ENCODE results near the gene AMER3. TPM values are rescaled to one million over a fixed set of nuclear protein-coding genes. Genes with fewer than 3 reads are reported as not detected.

AMER3 gene
- total RNA-seq, 6 experiments from 2014 or later, result not detected

DNA sequence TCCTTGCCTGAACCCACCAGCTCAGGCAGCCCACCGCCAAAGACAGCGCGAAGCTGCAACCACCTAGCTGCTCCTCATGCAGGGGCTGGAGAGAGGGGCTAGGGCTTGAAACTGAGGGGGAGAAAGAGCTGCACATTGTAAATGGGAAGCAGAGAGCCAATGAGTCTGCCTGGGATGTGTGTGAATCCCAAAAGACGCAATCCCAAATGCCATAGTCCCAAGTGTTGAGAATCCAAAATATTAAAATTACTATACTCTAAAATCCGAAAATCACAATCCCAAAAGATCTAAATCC is 9.4 kb downstream of the AMER3 start:
- Histone ChIP-seq H3K27ac (no peak overlapping the region), H3K9me3 (no peaks in the 10 kb centered on the region), H3K4me1 (no peaks in the 10 kb centered on the region), H3K4me3 (no peak overlapping the region), H3K36me3 (no peaks in the 10 kb centered on the region), H3K27me3 (no peaks in the 10 kb centered on the region)
- no peak for TF ChIP-seq POLR2A (IDR thresholded peaks at IDR 0.05)
- TF ChIP-seq, protein P1, sequence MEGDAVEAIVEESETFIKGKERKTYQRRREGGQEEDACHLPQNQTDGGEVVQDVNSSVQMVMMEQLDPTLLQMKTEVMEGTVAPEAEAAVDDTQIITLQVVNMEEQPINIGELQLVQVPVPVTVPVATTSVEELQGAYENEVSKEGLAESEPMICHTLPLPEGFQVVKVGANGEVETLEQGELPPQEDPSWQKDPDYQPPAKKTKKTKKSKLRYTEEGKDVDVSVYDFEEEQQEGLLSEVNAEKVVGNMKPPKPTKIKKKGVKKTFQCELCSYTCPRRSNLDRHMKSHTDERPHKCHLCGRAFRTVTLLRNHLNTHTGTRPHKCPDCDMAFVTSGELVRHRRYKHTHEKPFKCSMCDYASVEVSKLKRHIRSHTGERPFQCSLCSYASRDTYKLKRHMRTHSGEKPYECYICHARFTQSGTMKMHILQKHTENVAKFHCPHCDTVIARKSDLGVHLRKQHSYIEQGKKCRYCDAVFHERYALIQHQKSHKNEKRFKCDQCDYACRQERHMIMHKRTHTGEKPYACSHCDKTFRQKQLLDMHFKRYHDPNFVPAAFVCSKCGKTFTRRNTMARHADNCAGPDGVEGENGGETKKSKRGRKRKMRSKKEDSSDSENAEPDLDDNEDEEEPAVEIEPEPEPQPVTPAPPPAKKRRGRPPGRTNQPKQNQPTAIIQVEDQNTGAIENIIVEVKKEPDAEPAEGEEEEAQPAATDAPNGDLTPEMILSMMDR (IDR thresholded peaks at IDR 0.05), result no peak
- DNase-seq (no peak), ATAC-seq (no peak)
- 67% methylated on average over 3 of the region's 5 CpGs for WGBS (ENCODE audit: insufficient coverage, low coverage, low lambda C conversion rate, missing lambda C conversion rate)
- intact Hi-C loops (cut with DNase I), result no loop called here

DNA sequence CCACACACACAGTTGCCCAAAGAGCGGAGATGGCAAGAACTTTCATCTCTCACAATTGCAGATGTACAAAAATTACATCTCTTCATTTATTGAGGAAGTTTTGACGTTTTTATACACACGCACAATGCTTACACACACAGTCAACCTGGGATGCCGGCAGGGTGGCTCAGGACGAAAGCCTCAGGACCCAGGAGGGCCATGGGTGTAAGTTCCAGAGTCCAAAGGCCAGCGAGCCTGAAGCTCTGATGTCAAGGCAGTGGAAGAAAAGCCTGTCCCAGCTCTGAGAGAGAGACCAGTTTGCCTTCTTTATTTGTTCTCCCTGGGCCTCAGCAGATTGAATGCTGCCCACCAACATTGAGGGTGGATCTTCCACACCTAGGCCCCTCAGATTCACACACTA is 10.1 kb downstream of the AMER3 start:
- 39% methylated on average over 6 of the region's 6 CpGs for WGBS (ENCODE audit: insufficient coverage, low coverage, low lambda C conversion rate, missing lambda C conversion rate)
- Histone ChIP-seq H3K9me3 (no peaks in the 10 kb centered on the region), H3K27me3 (no peaks in the 10 kb centered on the region), H3K4me1 (no peaks in the 10 kb centered on the region), H3K4me3 (no peak overlapping the region), H3K27ac (no peak overlapping the region), H3K36me3 (no peaks in the 10 kb centered on the region)
- no peak for ATAC-seq
- no peak for DNase-seq
- intact Hi-C loops (cut with DNase I), result no loop called here
- no peak for TF ChIP-seq POLR2A (IDR thresholded peaks at IDR 0.05)

DNA sequence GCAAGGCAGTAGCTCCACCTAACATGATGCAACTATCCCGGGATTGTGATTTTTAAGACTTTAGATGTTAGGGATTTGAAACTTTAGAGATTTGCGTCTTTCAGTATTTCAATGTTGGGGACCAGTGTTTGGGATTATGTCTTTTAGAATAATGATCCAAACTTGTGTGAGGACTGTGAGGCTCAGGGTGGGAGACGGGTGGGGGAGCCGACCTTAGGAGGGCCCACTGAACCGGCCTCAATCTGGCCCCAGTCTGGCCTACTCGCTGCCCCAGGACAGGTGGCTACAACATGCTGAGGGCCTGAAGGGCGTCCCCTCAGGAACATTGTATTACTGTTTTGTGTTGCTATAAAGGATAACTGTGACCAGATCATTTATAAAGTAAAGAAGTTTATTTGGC is 10.7 kb downstream of the AMER3 start:
- no peak for DNase-seq
- intact Hi-C loops (cut with DNase I), result no loop called here
- H3K27ac ChIP-seq, result no peak overlapping the region
- ATAC-seq, result no peak
- 61% methylated on average over 5 of the region's 7 CpGs for WGBS (ENCODE audit: insufficient coverage, low coverage, low lambda C conversion rate, missing lambda C conversion rate)
- H3K27me3 ChIP-seq, result no peaks in the 10 kb centered on the region
- TF ChIP-seq POLR2A (IDR thresholded peaks at IDR 0.05), result no peak
- TF ChIP-seq, protein P1 (IDR thresholded peaks at IDR 0.05), result no peak
- no peaks in the 10 kb centered on the region for H3K9me3 ChIP-seq
- H3K4me3 ChIP-seq, result no peak overlapping the region
- H3K36me3 ChIP-seq, result no peaks in the 10 kb centered on the region
- H3K4me1 ChIP-seq, result no peaks in the 10 kb centered on the region

DNA sequence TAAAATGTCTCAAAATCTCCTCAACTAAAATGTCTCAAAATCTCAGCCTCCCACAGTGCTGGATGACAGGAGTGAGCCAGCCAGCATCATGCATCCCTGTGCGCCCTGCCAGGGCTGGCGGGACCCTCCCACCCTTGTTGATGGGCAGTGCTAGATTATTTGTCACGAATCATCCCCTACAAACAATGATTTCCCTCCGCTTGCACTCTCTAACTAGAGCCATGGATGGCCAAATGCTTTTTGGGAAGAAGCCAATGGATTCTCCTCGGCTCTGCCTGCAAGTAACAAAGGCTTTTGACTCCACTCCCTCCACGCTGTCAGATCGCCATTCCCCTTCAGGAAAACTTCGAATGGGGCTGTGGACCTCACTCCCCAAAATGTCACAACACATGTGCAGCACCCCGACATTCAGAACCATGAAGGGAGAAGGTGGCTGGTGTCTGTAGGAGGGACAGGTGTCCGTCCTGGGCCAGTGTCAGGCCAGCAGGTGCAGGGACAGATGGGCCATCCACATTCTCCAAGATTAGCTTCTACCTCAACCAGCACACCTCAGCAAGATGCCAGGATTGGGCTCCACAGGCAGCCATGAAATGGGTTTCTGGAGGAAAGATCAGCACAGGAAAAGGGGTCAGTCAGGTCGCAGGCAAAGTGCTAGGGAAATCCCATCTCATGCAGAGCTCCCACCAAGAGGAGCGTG is 11.5 kb downstream of the AMER3 start:
- no peak for ATAC-seq
- no peaks in the 10 kb centered on the region for H3K9me3 ChIP-seq
- intact Hi-C loops (cut with DNase I), result no loop called here
- H3K36me3 ChIP-seq, result no peaks in the 10 kb centered on the region
- TF ChIP-seq, protein P1 (IDR thresholded peaks at IDR 0.05), result no peak
- no peak for DNase-seq
- H3K4me3 ChIP-seq, result no peak overlapping the region
- WGBS (ENCODE audit: insufficient coverage, low coverage, low lambda C conversion rate, missing lambda C conversion rate), result 59% methylated on average over 7 of the region's 12 CpGs
- H3K27ac ChIP-seq, result no peak overlapping the region
- no peaks in the 10 kb centered on the region for H3K27me3 ChIP-seq
- no peaks in the 10 kb centered on the region for H3K4me1 ChIP-seq

DNA sequence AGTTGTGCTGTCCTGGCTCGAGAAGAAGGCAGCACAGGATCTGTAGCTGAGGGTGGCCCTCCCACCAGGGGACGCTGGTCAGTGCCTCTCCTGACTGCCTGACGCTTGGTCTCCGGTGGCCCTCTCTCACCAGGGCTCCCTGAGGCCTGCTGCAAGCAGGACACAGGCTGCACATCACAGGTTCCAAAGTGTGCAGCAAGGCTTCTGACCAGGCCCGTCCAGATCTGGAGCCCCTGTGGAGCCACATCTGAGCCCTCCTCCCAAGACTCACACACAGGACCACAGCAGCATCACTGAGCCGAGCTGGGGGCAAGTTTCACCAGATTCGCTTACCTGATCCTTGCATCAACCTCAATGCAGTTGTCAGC is 12.1 kb downstream of the AMER3 start:
- no peak overlapping the region for H3K27ac ChIP-seq
- no peak overlapping the region for H3K4me3 ChIP-seq
- DNase-seq, result no peak
- H3K9me3 ChIP-seq, result no peaks in the 10 kb centered on the region
- ATAC-seq, result no peak
- TF ChIP-seq, protein P1 (IDR thresholded peaks at IDR 0.05), result no peak
- no peak for TF ChIP-seq POLR2A (IDR thresholded peaks at IDR 0.05)
- no CpG with 5 or more reads among the region's 7 CpGs for WGBS (ENCODE audit: insufficient coverage, low coverage, low lambda C conversion rate, missing lambda C conversion rate)
- no peaks in the 10 kb centered on the region for H3K4me1 ChIP-seq
- H3K36me3 ChIP-seq, result no peaks in the 10 kb centered on the region
- intact Hi-C loops (cut with DNase I), result no loop called here
- no peaks in the 10 kb centered on the region for H3K27me3 ChIP-seq
